Measurements from ENCODE around the gene DNAAF1. TPM values are rescaled to one million over a fixed set of nuclear protein-coding genes. Genes with fewer than 3 reads are reported as not detected.

DNAAF1 gene
- total RNA-seq (ENCODE audit: low replicate concordance) = 0.11 and 0.12 TPM in 2 replicates

DNA sequence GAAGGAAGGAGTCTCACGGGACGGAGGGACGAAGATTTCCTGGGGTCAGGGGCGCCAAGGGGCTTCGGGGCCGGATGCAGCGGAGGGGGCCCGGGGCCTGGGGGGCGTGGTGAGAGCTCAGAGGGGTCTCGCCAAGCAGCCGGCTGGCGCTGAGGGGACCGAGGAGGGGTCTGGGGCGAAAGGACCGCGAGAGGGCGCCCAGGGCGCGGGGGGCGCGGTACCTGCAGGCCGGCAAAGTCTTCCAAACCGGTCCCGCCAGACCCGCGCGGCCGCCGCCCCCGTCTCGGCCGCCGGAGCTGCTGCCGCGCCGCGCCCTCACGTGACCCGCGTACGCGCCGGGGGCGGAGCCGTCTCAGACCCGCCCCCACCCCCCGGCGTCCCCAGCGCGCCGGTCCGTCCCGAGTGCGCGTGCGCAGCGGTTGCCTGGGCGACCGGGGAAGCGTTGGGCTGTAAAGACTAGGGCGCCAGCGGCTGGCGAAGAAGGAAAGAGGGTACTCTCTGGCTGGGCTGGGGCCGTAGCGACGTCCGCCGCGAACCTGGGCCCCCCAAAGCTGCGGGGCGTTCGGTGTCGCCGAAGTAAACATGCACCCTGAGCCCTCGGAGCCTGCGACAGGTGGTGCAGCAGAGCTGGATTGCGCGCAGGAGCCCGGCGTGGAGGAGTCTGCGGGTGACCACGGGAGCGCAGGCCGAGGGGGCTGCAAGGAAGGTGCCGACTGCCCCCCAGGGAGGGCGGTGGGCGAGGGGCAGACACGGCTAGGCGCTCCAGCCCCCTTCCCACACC is at the start of gene DNAAF1, which contains the start of gene HSDL1:
TSS of gene DNAAF1 (plus strand) at position 450 of the 781 bp plus-strand sequence. CDS start at position 583, 133 bp downstream.
TSS of gene HSDL1 (minus strand) at position 319 of the 781 bp plus-strand sequence. CDS start 13,856 bp downstream, outside the sequence.
- DNase-seq (ENCODE audit: low spot score) = peak; percentile 97
- H3K27ac Mint-ChIP-seq = peak within 1 kb of the TSS; percentile 70
- peak within 1 kb of the TSS; percentile 60 for H3K27ac ChIP-seq

DNA sequence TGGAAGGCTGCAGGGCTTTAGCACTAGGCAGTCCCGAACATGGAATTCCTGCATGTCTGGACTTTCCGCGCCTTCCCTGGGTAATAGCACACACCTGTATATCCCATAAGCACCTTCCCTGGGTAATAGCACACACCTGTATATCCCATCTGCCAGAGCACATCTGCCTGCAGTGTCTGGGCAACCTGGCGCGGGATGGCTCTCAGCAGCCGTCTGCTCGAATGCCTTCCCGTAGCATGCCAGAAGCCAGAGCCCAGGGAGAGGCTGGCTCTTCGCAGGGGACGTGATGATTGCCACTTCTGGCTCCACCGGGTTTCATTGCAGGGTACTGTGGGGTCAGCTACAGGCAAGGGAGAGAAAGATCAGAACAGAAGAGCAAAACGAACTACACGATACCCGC is 49.6 kb upstream of the DNAAF1 start:
- H3K27ac ChIP-seq = no peak overlapping the region
- no peaks in the 10 kb centered on the region for H3K79me2 ChIP-seq (ENCODE audit: low read depth)
- H3K4me2 ChIP-seq = no peak overlapping the region
- no peaks in the 10 kb centered on the region for H4K20me1 ChIP-seq (ENCODE audit: low read depth)
- H3K9me3 Mint-ChIP-seq = no peaks in the 10 kb centered on the region
- H2AFZ ChIP-seq (replicated peaks) = no peak overlapping the region
- no peaks in the 10 kb centered on the region for H3K4me1 Mint-ChIP-seq
- H3K4me1 ChIP-seq = no peaks in the 10 kb centered on the region
- H3K27ac Mint-ChIP-seq = no peak overlapping the region
- H3K27me3 Mint-ChIP-seq (ENCODE audit: insufficient read depth, low read depth) = no peaks in the 10 kb centered on the region
- TF ChIP-seq EZH2phosphoT487 (IDR thresholded peaks at IDR 0.05) (no peak), EZH2 (IDR thresholded peaks at IDR 0.05) (no peak)
- TF ChIP-seq, protein P1, sequence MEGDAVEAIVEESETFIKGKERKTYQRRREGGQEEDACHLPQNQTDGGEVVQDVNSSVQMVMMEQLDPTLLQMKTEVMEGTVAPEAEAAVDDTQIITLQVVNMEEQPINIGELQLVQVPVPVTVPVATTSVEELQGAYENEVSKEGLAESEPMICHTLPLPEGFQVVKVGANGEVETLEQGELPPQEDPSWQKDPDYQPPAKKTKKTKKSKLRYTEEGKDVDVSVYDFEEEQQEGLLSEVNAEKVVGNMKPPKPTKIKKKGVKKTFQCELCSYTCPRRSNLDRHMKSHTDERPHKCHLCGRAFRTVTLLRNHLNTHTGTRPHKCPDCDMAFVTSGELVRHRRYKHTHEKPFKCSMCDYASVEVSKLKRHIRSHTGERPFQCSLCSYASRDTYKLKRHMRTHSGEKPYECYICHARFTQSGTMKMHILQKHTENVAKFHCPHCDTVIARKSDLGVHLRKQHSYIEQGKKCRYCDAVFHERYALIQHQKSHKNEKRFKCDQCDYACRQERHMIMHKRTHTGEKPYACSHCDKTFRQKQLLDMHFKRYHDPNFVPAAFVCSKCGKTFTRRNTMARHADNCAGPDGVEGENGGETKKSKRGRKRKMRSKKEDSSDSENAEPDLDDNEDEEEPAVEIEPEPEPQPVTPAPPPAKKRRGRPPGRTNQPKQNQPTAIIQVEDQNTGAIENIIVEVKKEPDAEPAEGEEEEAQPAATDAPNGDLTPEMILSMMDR (IDR thresholded peaks at IDR 0.05) = no peak
- H3K27me3 ChIP-seq = no peaks in the 10 kb centered on the region
- H3K36me3 ChIP-seq = peaks cover 8% of the 10 kb centered on the region
- no peak overlapping the region for H3K4me3 ChIP-seq
- H3K9me3 ChIP-seq (ENCODE audit: low read depth) = no peaks in the 10 kb centered on the region
- DNase-seq (ENCODE audit: low spot score) = no peak
- H3K4me3 Mint-ChIP-seq = no peak overlapping the region
- no peak overlapping the region for H3K9ac ChIP-seq
- peaks cover 17% of the 10 kb centered on the region for H3K36me3 Mint-ChIP-seq
- H3F3A ChIP-seq (ENCODE audit: low read depth) = no peaks in the 10 kb centered on the region

More for the DNA sequence above, at the start of gene DNAAF1, which contains the start of gene HSDL1:
- peaks cover 8% of the 10 kb centered on the region for H3K9me3 Mint-ChIP-seq
- Histone ChIP-seq H3K27me3 (peaks cover 22% of the 10 kb centered on the region), H3F3A (ENCODE audit: low read depth) (peaks cover 15% of the 10 kb centered on the region), H3K9me3 (ENCODE audit: low read depth) (no peaks in the 10 kb centered on the region), H2AFZ (replicated peaks) (peak within 1 kb of the TSS; percentile 96), H4K20me1 (ENCODE audit: low read depth) (peaks cover 28% of the 10 kb centered on the region), H3K4me1 (peaks cover 5% of the 10 kb centered on the region), H3K4me3 (peak within 1 kb of the TSS; percentile 94), H3K36me3 (no peaks in the 10 kb centered on the region), H3K9ac (peak within 1 kb of the TSS; percentile 59), H3K4me2 (peak within 1 kb of the TSS; percentile 99), H3K79me2 (ENCODE audit: low read depth) (peaks cover 43% of the 10 kb centered on the region)
- H3K36me3 Mint-ChIP-seq = peaks cover 21% of the 10 kb centered on the region
- H3K4me3 Mint-ChIP-seq = peak within 1 kb of the TSS; percentile 99
- H3K27me3 Mint-ChIP-seq (ENCODE audit: insufficient read depth, low read depth) = peaks cover 12% of the 10 kb centered on the region
- TF ChIP-seq EZH2phosphoT487 (IDR thresholded peaks at IDR 0.05) = no peak
- TF ChIP-seq EZH2 (IDR thresholded peaks at IDR 0.05) = no peak
- TF ChIP-seq, protein P1 (IDR thresholded peaks at IDR 0.05) = peak; percentile 43
- H3K4me1 Mint-ChIP-seq = peaks cover 14% of the 10 kb centered on the region

DNA sequence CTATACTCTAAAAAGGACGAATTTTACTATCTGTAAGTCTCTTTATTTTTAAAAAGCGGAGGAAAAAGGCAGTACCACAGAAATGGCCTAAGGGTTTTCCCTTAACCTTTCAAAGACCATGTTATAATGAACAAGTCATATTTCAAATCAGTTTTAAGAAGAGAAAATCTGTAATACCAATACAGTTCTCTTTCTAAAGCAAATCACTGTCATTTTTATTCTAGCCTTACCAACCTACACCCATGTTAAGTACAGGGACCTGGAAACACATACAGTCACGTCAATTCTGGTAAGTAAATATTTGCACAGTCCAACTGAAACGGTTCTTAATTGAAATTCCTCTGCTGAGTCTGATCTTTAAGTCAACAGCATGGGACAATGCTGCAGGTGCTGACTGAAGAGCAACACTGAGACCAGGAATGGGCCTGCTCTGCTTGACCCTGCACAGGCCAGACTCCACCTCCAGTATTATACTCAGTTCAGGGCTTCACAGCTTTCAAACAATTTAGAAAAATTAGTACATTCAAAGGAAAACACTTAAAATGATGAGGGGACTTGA is 48.6 kb upstream of the DNAAF1 start:
- Mint-ChIP-seq H3K9me3 (no peaks in the 10 kb centered on the region), H3K27me3 (ENCODE audit: insufficient read depth, low read depth) (no peaks in the 10 kb centered on the region), H3K4me3 (no peak overlapping the region), H3K36me3 (peaks cover 14% of the 10 kb centered on the region), H3K4me1 (no peaks in the 10 kb centered on the region), H3K27ac (no peak overlapping the region)
- no peak overlapping the region for H3K4me3 ChIP-seq
- peaks cover 6% of the 10 kb centered on the region for H3K79me2 ChIP-seq (ENCODE audit: low read depth)
- no peak for DNase-seq (ENCODE audit: low spot score)
- no peak overlapping the region for H3K9ac ChIP-seq
- no peaks in the 10 kb centered on the region for H3F3A ChIP-seq (ENCODE audit: low read depth)
- H3K27ac ChIP-seq = no peak overlapping the region
- no peaks in the 10 kb centered on the region for H4K20me1 ChIP-seq (ENCODE audit: low read depth)
- no peaks in the 10 kb centered on the region for H3K9me3 ChIP-seq (ENCODE audit: low read depth)
- no peaks in the 10 kb centered on the region for H3K27me3 ChIP-seq
- H3K36me3 ChIP-seq = peaks cover 3% of the 10 kb centered on the region
- no peak overlapping the region for H3K4me2 ChIP-seq
- no peak overlapping the region for H2AFZ ChIP-seq (replicated peaks)
- TF ChIP-seq EZH2 (IDR thresholded peaks at IDR 0.05) = no peak
- TF ChIP-seq, protein P1 (IDR thresholded peaks at IDR 0.05) = no peak
- TF ChIP-seq EZH2phosphoT487 (IDR thresholded peaks at IDR 0.05) = no peak
- H3K4me1 ChIP-seq = no peaks in the 10 kb centered on the region
